Astrocyte (in vitro differentiated cells and primary cell): ENCODE results near the gene LRTM2. TPM values are rescaled to one million over a fixed set of nuclear protein-coding genes. Genes with fewer than 3 reads are reported as not detected.

ENCODE experiments used
- DNase-seq: peaks from one replicate; pipeline ENCODE4 v3.0.0-alpha.2; 2010; ENCODE audit warnings: low read depth
- FAIRE-seq: peaks from 2 replicates; lab custom pipeline; 2011; peaks lifted over from hg19 to GRCh38; lab: Jason Lieb, UNC
- H2AFZ ChIP-seq: 2 replicates; pipeline ENCODE4 v1.6.0; 2012; ENCODE audit warnings: low read depth, low read length, inconsistent platforms
- H3K27ac ChIP-seq: 2 replicates; pipeline ENCODE4 v1.5.1; 2011; ENCODE audit warnings: low read depth, low read length, inconsistent platforms
- H3K27me3 ChIP-seq: 2 replicates; pipeline ENCODE4 v1.6.0; 2011; ENCODE audit warnings: low read length, inconsistent platforms; ENCODE audit not compliant: insufficient read depth
- H3K36me3 ChIP-seq: 2 replicates; pipeline ENCODE4 v1.5.1; 2011; ENCODE audit warnings: low read length, inconsistent platforms; ENCODE audit not compliant: insufficient read depth
- H3K4me1 ChIP-seq: 2 replicates; pipeline ENCODE4 v1.5.1; 2011; ENCODE audit warnings: low read length, inconsistent platforms; ENCODE audit not compliant: insufficient read depth
- H3K4me2 ChIP-seq: 2 replicates; pipeline ENCODE4 v1.6.0; 2012; ENCODE audit warnings: low read length, inconsistent platforms
- H3K4me3 ChIP-seq: 2 replicates; pipeline ENCODE4 v1.5.1; 2011; ENCODE audit warnings: low read depth, mild to moderate bottlenecking, low read length, inconsistent platforms; ENCODE audit not compliant: insufficient read depth
- H3K79me2 ChIP-seq: 2 replicates; pipeline ENCODE4 v1.6.0; 2012; ENCODE audit warnings: mild to moderate bottlenecking, low read length, inconsistent platforms; ENCODE audit not compliant: insufficient read depth
- H3K9ac ChIP-seq: 2 replicates; pipeline ENCODE4 v1.6.0; 2012; ENCODE audit warnings: mild to moderate bottlenecking, low read length, inconsistent platforms
- H3K9me3 ChIP-seq: 2 replicates; pipeline ENCODE4 v1.5.1; 2012; ENCODE audit warnings: low read depth, mild to moderate bottlenecking, low read length, inconsistent platforms; ENCODE audit not compliant: insufficient read depth
- H4K20me1 ChIP-seq: 2 replicates; pipeline ENCODE4 v1.6.0; 2012; ENCODE audit warnings: low read length, inconsistent platforms; ENCODE audit not compliant: insufficient read depth
- H3K27ac Mint-ChIP-seq: one replicate; pipeline ENCODE4 v1.8.0; 2021; ENCODE audit warnings: mild to moderate bottlenecking, mixed read lengths; ENCODE audit not compliant: unreplicated experiment
- H3K27me3 Mint-ChIP-seq: one replicate; pipeline ENCODE4 v1.8.0; 2021; ENCODE audit warnings: low read depth, mixed read lengths; ENCODE audit not compliant: unreplicated experiment
- H3K36me3 Mint-ChIP-seq: one replicate; pipeline ENCODE4 v1.8.0; 2021; ENCODE audit warnings: low read depth, mixed read lengths; ENCODE audit not compliant: unreplicated experiment
- H3K4me1 Mint-ChIP-seq: one replicate; pipeline ENCODE4 v1.8.0; 2021; ENCODE audit warnings: low read depth, mixed read lengths; ENCODE audit not compliant: unreplicated experiment
- H3K4me3 Mint-ChIP-seq: one replicate; pipeline ENCODE4 v1.8.0; 2021; ENCODE audit warnings: mild to moderate bottlenecking, moderate library complexity, mixed read lengths; ENCODE audit not compliant: unreplicated experiment
- H3K9me3 Mint-ChIP-seq: one replicate; pipeline ENCODE4 v1.8.0; 2021; ENCODE audit warnings: mild to moderate bottlenecking, mixed read lengths; ENCODE audit not compliant: unreplicated experiment
- CTCF ChIP-seq: IDR thresholded peaks from 2 replicates; pipeline ENCODE4 v1.5.1; 2011; ENCODE audit warnings: low read depth, mild to moderate bottlenecking, inconsistent platforms, low read length, moderate library complexity; ENCODE audit not compliant: insufficient read depth
- EZH2 ChIP-seq: IDR thresholded peaks from 2 replicates; pipeline ENCODE4 v1.6.1; 2012; ENCODE audit warnings: mild to moderate bottlenecking, low read length, inconsistent platforms; ENCODE audit not compliant: insufficient read depth
- total RNA-seq: library from RNA; stranded (reverse); gene quantifications from 2 replicates; pipeline ENCODE4 v1.2.1, GENCODE V29; 2021

LRTM2 gene
- total RNA-seq, 1 donor from 2014 or later = not detected

GRCh38 chr12:1798641-1799020 lies 21.7 kb upstream of the LRTM2 start:
- Mint-ChIP-seq H3K9me3 (peaks cover 2% of the 10 kb centered on the region), H3K27ac (no peak overlapping the region), H3K4me3 (no peak overlapping the region), H3K27me3 (peaks cover 5% of the 10 kb centered on the region), H3K4me1 (no peaks in the 10 kb centered on the region), H3K36me3 (peaks cover 2% of the 10 kb centered on the region)
- Histone ChIP-seq H4K20me1 (no peaks in the 10 kb centered on the region), H3K36me3 (no peaks in the 10 kb centered on the region), H3K27me3 (no peaks in the 10 kb centered on the region), H3K4me2 (no peak overlapping the region), H3K4me3 (no peak overlapping the region), H3K79me2 (no peaks in the 10 kb centered on the region), H3K27ac (no peak overlapping the region), H2AFZ (no peak overlapping the region), H3K9me3 (no peaks in the 10 kb centered on the region), H3K9ac (no peak overlapping the region), H3K4me1 (peaks cover 9% of the 10 kb centered on the region)
- TF ChIP-seq CTCF (no peak), EZH2 (no peak)
- FAIRE-seq (no peak), DNase-seq (no peak)

- H3K27ac ChIP-seq = no peak overlapping the region
- peaks cover 5% of the 10 kb centered on the region for H3K27me3 Mint-ChIP-seq
- H3K4me3 Mint-ChIP-seq = no peak overlapping the region
- H2AFZ ChIP-seq = no peak overlapping the region
- no peak overlapping the region for H3K4me2 ChIP-seq
- no peak overlapping the region for H3K4me3 ChIP-seq
- no peaks in the 10 kb centered on the region for H3K9me3 ChIP-seq
- H3K9me3 Mint-ChIP-seq = peaks cover 2% of the 10 kb centered on the region
- FAIRE-seq (no peak), DNase-seq (no peak)
- H3K4me1 Mint-ChIP-seq = no peaks in the 10 kb centered on the region
- no peaks in the 10 kb centered on the region for H3K27me3 ChIP-seq
- H3K36me3 Mint-ChIP-seq = no peaks in the 10 kb centered on the region
- no peak overlapping the region for H3K27ac Mint-ChIP-seq
- H3K79me2 ChIP-seq = no peaks in the 10 kb centered on the region
- H4K20me1 ChIP-seq = no peaks in the 10 kb centered on the region
- TF ChIP-seq EZH2 (no peak), CTCF (no peak)
- H3K36me3 ChIP-seq = no peaks in the 10 kb centered on the region
- peaks cover 9% of the 10 kb centered on the region for H3K4me1 ChIP-seq
- no peak overlapping the region for H3K9ac ChIP-seq
Measured at GRCh38 chr12:1799051-1799881, 21.1 kb upstream of the LRTM2 start.

GRCh38 chr12:1799882-1800400 lies 20.4 kb upstream of the LRTM2 start:
- no peak overlapping the region for H3K9ac ChIP-seq
- H3K4me2 ChIP-seq = no peak overlapping the region
- H3K27ac Mint-ChIP-seq = no peak overlapping the region
- H3K9me3 ChIP-seq = no peaks in the 10 kb centered on the region
- no peaks in the 10 kb centered on the region for H3K4me1 Mint-ChIP-seq
- no peak for DNase-seq
- H3K4me3 Mint-ChIP-seq = no peak overlapping the region
- no peak overlapping the region for H3K4me3 ChIP-seq
- peaks cover 5% of the 10 kb centered on the region for H3K27me3 Mint-ChIP-seq
- no peaks in the 10 kb centered on the region for H3K36me3 ChIP-seq
- no peaks in the 10 kb centered on the region for H3K36me3 Mint-ChIP-seq
- H3K4me1 ChIP-seq = peaks cover 9% of the 10 kb centered on the region
- FAIRE-seq = no peak
- H3K79me2 ChIP-seq = no peaks in the 10 kb centered on the region
- no peaks in the 10 kb centered on the region for H3K27me3 ChIP-seq
- no peak for TF ChIP-seq CTCF
- TF ChIP-seq EZH2 = no peak
- peaks cover 2% of the 10 kb centered on the region for H3K9me3 Mint-ChIP-seq
- no peaks in the 10 kb centered on the region for H4K20me1 ChIP-seq
- no peak overlapping the region for H3K27ac ChIP-seq
- no peak overlapping the region for H2AFZ ChIP-seq
